ENCODE data around the gene B4GALT5.

Gene B4GALT5

DNA sequence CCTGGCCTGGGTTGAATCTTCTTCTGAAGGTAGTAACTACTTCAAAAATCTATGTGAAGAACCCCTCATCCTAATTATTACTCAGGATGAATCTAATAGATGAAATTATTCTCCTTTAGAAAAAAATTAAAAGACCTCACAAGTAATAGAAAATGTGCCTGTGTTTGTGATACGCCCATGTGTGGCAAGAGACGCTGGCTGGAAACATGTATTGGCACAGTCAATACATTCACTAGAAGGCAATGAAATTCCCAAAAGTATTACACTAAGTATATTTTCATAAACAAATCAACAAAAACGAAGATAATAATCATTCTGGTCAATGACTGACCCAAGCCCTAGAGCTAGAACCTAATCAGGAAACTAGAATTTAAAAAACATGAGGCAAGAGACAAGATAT, 64.0 kb downstream of the B4GALT5 start:
- DNase-seq (ENCODE audit: low spot score), result no peak
- in situ Hi-C loops (cut with MboI; ENCODE audit: low sequenced_read_pairs, unreplicated experiment), result no loop called here
- no peak for TF ChIP-seq CTCF (IDR thresholded peaks at IDR 0.05; ENCODE audit: borderline replicate concordance, control extremely low read depth, extremely low read depth, insufficient read depth, missing control alignments)

- no peak for TF ChIP-seq CTCF (IDR thresholded peaks at IDR 0.05; ENCODE audit: borderline replicate concordance, control extremely low read depth, extremely low read depth, insufficient read depth, missing control alignments)
- DNase-seq (ENCODE audit: low spot score), result no peak
- in situ Hi-C loops (cut with MboI; ENCODE audit: low sequenced_read_pairs, unreplicated experiment), result no loop called here
Measured at GRCh38 chr20:49647550-49647949, 66.1 kb downstream of the B4GALT5 start.

DNA sequence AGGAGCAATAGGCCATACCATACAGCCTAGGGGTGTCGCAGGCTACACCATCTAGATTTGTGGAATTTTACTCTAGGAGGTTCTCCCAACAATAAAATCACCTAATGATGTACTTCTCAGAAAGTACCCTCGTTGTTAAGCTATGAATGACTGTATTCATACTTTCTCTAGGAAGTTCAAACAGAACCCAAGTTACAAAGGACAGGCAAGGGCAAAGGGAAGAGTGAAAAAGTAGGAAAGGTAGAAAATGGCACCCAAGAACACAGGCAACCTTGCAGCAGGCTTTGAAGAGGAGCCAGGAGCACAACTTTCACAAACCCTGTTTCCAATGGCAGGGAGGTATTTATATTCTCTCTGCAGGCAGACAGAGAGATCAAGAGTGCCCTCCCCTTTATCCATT, 67.2 kb downstream of the B4GALT5 start:
- no peak for TF ChIP-seq CTCF (IDR thresholded peaks at IDR 0.05; ENCODE audit: borderline replicate concordance, control extremely low read depth, extremely low read depth, insufficient read depth, missing control alignments)
- DNase-seq (ENCODE audit: low spot score), result no peak
- in situ Hi-C loops (cut with MboI; ENCODE audit: low sequenced_read_pairs, unreplicated experiment), result no loop called here

GRCh38 chr20:49646126-49646525, 67.6 kb downstream of the B4GALT5 start:
- no peak for DNase-seq (ENCODE audit: low spot score)
- in situ Hi-C loops (cut with MboI; ENCODE audit: low sequenced_read_pairs, unreplicated experiment), result no loop called here
- TF ChIP-seq CTCF (IDR thresholded peaks at IDR 0.05; ENCODE audit: borderline replicate concordance, control extremely low read depth, extremely low read depth, insufficient read depth, missing control alignments), result no peak

GRCh38 chr20:49644980-49645565, 68.6 kb downstream of the B4GALT5 start:
- no peak for DNase-seq (ENCODE audit: low spot score)
- in situ Hi-C loops (cut with MboI; ENCODE audit: low sequenced_read_pairs, unreplicated experiment), result no loop called here
- TF ChIP-seq CTCF (IDR thresholded peaks at IDR 0.05; ENCODE audit: borderline replicate concordance, control extremely low read depth, extremely low read depth, insufficient read depth, missing control alignments), result no peak

- no peak for TF ChIP-seq CTCF (IDR thresholded peaks at IDR 0.05; ENCODE audit: borderline replicate concordance, control extremely low read depth, extremely low read depth, insufficient read depth, missing control alignments)
- in situ Hi-C loops (cut with MboI; ENCODE audit: low sequenced_read_pairs, unreplicated experiment), result no loop called here
- DNase-seq (ENCODE audit: low spot score), result no peak
Measured at GRCh38 chr20:49642816-49643215, 70.9 kb downstream of the B4GALT5 start.
